KMS-11 (cell line): ENCODE data around the gene SLC39A3.

ENCODE experiments used
- H2AFZ ChIP-seq: fragments of 200-600 bp; sonication (generic); 2 replicates; pipeline ENCODE4 v1.6.1; 2016; ENCODE audit warnings: antibody characterized with exemption, mixed run types, low read depth
- H3K27ac ChIP-seq: fragments of 200-600 bp; sonication (generic); 2 replicates; pipeline ENCODE4 v1.6.1; 2016; ENCODE audit warnings: mild to moderate bottlenecking, mixed run types
- H3K27me3 ChIP-seq: fragments of 200-600 bp; sonication (generic); 2 replicates; pipeline ENCODE4 v1.6.1; 2017; ENCODE audit warnings: mild to moderate bottlenecking, low read depth, mixed run types, moderate library complexity; ENCODE audit not compliant: insufficient read depth
- H3K36me3 ChIP-seq: fragments of 200-600 bp; sonication (generic); 2 replicates; pipeline ENCODE4 v1.6.1; 2017; ENCODE audit warnings: mild to moderate bottlenecking, mixed run types; ENCODE audit not compliant: insufficient read depth
- H3K4me1 ChIP-seq: fragments of 200-600 bp; sonication (generic); 2 replicates; pipeline ENCODE4 v1.6.1; 2016; ENCODE audit warnings: mild to moderate bottlenecking, low read depth, mixed run types; ENCODE audit not compliant: poor library complexity, severe bottlenecking
- H3K4me2 ChIP-seq: fragments of 200-600 bp; sonication (generic); 2 replicates; pipeline ENCODE4 v1.7.0; 2016; ENCODE audit warnings: mild to moderate bottlenecking, mixed run types
- H3K4me3 ChIP-seq: fragments of 200-600 bp; sonication (generic); IDR thresholded peaks from 2 replicates; pipeline ENCODE4 v1.6.1; 2017; ENCODE audit warnings: low read depth, low read length, mixed read lengths; ENCODE audit not compliant: insufficient read depth
- H3K79me2 ChIP-seq: fragments of 200-600 bp; sonication (generic); 2 replicates; pipeline ENCODE4 v1.6.1; 2016; ENCODE audit warnings: low read depth, mixed run types; ENCODE audit not compliant: insufficient read depth
- H3K9ac ChIP-seq: fragments of 200-600 bp; sonication (generic); 2 replicates; pipeline ENCODE4 v1.6.1; 2016; ENCODE audit warnings: mild to moderate bottlenecking, mixed run types
- H4K20me1 ChIP-seq: fragments of 200-600 bp; sonication (generic); 2 replicates; pipeline ENCODE4 v1.6.1; 2016; ENCODE audit warnings: mild to moderate bottlenecking, mixed run types; ENCODE audit not compliant: insufficient read depth
- CTCF ChIP-seq: fragments of 200-600 bp; sonication (generic); conservative IDR thresholded peaks from 2 replicates; pipeline ENCODE4 v1.6.1; 2017; ENCODE audit warnings: low read depth, mild to moderate bottlenecking, antibody characterized with exemption, low read length, moderate library complexity, mixed read lengths

SLC39A3 gene

GRCh38 chr19:2744113-2744512 lies 4.3 kb upstream of the SLC39A3 start:
- no peaks in the 10 kb centered on the region for H3K36me3 ChIP-seq
- H3K4me3 ChIP-seq, result no peak overlapping the region
- H3K79me2 ChIP-seq, result no peaks in the 10 kb centered on the region
- no peak overlapping the region for H2AFZ ChIP-seq
- peaks cover 16% of the 10 kb centered on the region; the same call in 1 of the 2 replicates for H3K27me3 ChIP-seq
- no peak overlapping the region for H3K9ac ChIP-seq
- no peak overlapping the region for H3K27ac ChIP-seq
- no peaks in the 10 kb centered on the region for H4K20me1 ChIP-seq
- no peak for TF ChIP-seq CTCF
- no peak overlapping the region for H3K4me2 ChIP-seq
- H3K4me1 ChIP-seq, result peaks cover 11% of the 10 kb centered on the region

- H3K79me2 ChIP-seq, result no peaks in the 10 kb centered on the region
- no peak overlapping the region for H3K9ac ChIP-seq
- no peak for TF ChIP-seq CTCF
- no peak overlapping the region for H3K4me2 ChIP-seq
- H3K36me3 ChIP-seq, result no peaks in the 10 kb centered on the region
- no peaks in the 10 kb centered on the region for H4K20me1 ChIP-seq
- no peak overlapping the region for H3K27ac ChIP-seq
- H3K4me3 ChIP-seq, result no peak overlapping the region
- peaks cover 16% of the 10 kb centered on the region; the same call in 1 of the 2 replicates for H3K27me3 ChIP-seq
- no peak overlapping the region for H2AFZ ChIP-seq
- H3K4me1 ChIP-seq, result peaks cover 5% of the 10 kb centered on the region
Observed at GRCh38 chr19:2743099-2743498, 3.3 kb upstream of the SLC39A3 start.

DNA sequence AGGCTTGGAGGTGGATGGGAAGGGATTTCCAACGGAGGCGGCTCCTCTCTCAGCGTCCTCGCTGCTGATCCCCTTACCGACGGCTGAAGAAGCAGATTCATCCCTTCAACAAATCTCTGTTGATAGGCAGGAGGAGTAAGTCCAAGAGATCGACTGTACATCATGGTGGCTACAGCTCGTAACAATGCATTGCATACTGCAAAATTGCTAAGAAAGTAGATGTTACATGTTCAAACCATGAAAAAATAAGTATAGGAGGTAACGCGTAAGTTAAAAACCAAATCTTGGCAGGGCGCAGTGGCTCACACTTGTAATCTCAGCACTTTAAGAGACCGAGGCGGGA lies 468 bp upstream of the SLC39A3 start:
- no peaks in the 10 kb centered on the region for H3K79me2 ChIP-seq
- peak overlapping the region; percentile 22; the same call in 1 of the 2 replicates for H3K4me2 ChIP-seq
- no peaks in the 10 kb centered on the region for H3K4me1 ChIP-seq
- H3K9ac ChIP-seq, result no peak overlapping the region
- no peaks in the 10 kb centered on the region; the same call in 1 of the 2 replicates for H3K36me3 ChIP-seq
- no peak overlapping the region; the same call in 1 of the 2 replicates for H2AFZ ChIP-seq
- H3K27ac ChIP-seq, result no peak overlapping the region
- peaks cover 16% of the 10 kb centered on the region; the same call in 1 of the 2 replicates for H3K27me3 ChIP-seq
- no peak overlapping the region for H3K4me3 ChIP-seq
- TF ChIP-seq CTCF, result no peak
- no peaks in the 10 kb centered on the region for H4K20me1 ChIP-seq

GRCh38 chr19:2736550-2737190 lies 3.1 kb downstream of the SLC39A3 start:
- no peak overlapping the region for H3K4me2 ChIP-seq
- H3K36me3 ChIP-seq, result no peaks in the 10 kb centered on the region; the same call in 1 of the 2 replicates
- no peak overlapping the region for H3K27ac ChIP-seq
- H3K4me3 ChIP-seq, result no peak overlapping the region
- no peak overlapping the region for H3K9ac ChIP-seq
- no peaks in the 10 kb centered on the region for H3K79me2 ChIP-seq
- no peaks in the 10 kb centered on the region; the same call in 1 of the 2 replicates for H3K27me3 ChIP-seq
- H2AFZ ChIP-seq, result no peak overlapping the region
- TF ChIP-seq CTCF, result no peak
- H3K4me1 ChIP-seq, result no peaks in the 10 kb centered on the region
- no peaks in the 10 kb centered on the region for H4K20me1 ChIP-seq
